ENCODE measurements around the gene FGF13.

FGF13 gene

DNA sequence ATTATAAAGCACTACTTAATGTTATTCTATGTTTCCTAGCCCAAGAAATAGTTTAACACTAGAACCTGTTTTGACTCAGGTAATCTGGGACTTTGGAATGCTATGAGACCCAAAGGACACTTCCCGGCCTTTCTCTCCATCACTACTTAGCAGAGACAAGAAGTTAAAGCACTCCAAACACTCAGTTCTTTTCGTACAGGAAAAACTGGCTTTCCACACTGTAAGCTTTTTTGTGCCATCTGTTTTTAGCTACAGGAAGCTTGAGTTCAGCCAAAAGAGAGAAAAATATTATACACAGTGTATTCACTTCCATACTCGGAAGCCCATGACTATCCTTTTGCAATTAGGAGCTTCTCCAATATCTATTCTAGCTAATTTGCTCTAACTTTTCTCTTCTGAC lies 7.9 kb upstream of the FGF13 start:
- no peak for TF ChIP-seq SIN3A (IDR thresholded peaks at IDR 0.05; ENCODE audit: borderline replicate concordance, insufficient read depth, low read length)
- no peak for TF ChIP-seq POLR2AphosphoS5 (IDR thresholded peaks at IDR 0.05; ENCODE audit: low read depth, low read length)
- TF ChIP-seq REST (IDR thresholded peaks at IDR 0.05; ENCODE audit: insufficient read depth in 1 of 2, low read depth in 2 of 2, low read length in 2 of 2) = no peak
- TF ChIP-seq TAF1 (IDR thresholded peaks at IDR 0.05; ENCODE audit: borderline replicate concordance, insufficient read depth, low read length) = no peak
- TF ChIP-seq FOXP2 (optimal IDR thresholded peaks at IDR 0.05; ENCODE audit: borderline replicate concordance, extremely low read depth, extremely low read length, insufficient read depth) = no peak

DNA sequence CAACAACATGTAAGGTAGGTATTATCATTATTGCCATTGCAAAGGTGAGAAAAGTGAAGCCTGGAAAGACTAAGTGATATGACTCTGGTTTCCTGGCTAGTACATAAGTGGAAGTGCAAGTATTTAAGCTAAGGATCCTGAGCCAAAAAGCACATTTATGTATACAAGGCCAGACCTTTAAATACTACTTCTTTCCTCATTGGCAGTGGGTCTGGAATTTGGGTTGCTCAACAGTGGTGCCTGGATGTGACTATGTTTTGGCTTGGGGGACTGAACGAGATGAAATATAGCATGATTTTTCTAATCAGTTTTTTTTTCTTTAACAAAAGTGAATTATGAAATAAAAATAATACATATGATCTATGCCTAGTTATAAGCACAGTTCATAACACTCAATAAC lies 7.4 kb upstream of the FGF13 start:
- no peak for TF ChIP-seq FOXP2 (optimal IDR thresholded peaks at IDR 0.05; ENCODE audit: borderline replicate concordance, extremely low read depth, extremely low read length, insufficient read depth)
- TF ChIP-seq TAF1 (IDR thresholded peaks at IDR 0.05; ENCODE audit: borderline replicate concordance, insufficient read depth, low read length) = no peak
- TF ChIP-seq REST (IDR thresholded peaks at IDR 0.05; ENCODE audit: insufficient read depth in 1 of 2, low read depth in 2 of 2, low read length in 2 of 2) = no peak
- no peak for TF ChIP-seq SIN3A (IDR thresholded peaks at IDR 0.05; ENCODE audit: borderline replicate concordance, insufficient read depth, low read length)
- TF ChIP-seq POLR2AphosphoS5 (IDR thresholded peaks at IDR 0.05; ENCODE audit: low read depth, low read length) = no peak

DNA sequence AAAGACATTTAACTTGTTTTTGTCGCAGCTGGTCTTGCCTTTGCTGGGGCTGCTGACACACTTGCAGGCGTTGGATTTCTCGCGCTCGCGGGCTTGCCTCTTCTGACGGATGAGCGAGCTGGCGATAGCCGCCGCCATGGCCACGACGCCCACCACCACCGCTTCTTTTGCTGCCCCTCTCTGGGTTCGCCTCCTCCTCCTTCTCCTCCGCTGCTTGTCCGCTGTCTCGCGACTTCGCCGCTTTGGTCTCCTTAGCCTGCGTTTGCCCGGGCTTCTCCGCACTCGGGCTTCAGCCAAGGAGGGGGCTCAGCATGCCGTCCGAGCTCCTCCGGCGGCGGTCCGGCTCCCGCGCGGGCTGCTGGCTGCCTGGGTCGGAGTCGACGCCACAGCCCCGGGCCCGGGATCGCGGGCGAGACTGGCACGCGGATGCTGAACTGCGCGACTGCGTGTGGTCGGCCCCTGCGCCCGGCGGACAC lies 613 bp downstream of the FGF13 start:
- no peak for TF ChIP-seq FOXP2 (optimal IDR thresholded peaks at IDR 0.05; ENCODE audit: borderline replicate concordance, extremely low read depth, extremely low read length, insufficient read depth)

DNA sequence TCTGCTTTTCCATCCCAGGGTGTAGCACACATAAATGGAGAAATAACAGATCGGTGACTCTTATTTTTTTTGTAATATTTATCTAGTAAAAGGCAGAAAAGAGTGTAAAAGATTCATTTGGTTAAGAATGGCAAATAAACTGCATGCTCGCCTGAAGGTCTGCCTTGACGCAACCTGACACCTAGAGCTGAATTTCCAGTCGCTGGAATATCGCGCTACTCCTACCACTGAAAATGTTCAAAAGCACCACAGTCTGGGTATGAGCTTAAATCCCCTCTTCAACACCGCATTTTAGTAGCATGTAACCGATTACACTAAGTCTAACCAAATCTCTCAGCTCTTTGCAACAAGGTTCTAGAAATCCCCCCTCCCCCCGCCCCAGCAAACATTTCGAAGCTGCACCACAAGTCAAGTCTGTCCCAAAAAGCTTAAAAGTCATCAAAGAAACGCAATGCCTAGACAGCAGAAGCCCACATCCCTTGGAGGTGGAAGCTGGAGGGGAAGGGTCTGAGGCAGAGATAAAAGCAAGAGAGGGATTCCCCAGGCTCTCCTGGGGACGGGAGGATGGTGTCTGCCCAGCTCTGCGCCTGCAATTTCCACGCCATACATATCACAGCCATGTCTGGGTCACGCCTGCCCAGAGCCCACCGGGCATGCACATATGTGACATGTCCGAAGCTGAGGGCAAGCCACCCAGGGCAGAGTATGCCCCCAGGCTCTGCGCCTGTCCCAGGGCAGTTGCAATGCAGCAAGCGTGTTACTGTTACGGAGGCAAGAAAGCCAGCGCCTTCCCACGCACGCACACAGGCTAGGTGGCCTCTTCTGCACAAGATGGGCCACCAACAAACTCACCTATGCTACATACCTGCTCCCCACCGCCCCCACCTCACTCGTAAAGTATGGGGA lies 1.4 kb downstream of the FGF13 start:
- no peak for TF ChIP-seq POLR2AphosphoS5 (IDR thresholded peaks at IDR 0.05; ENCODE audit: low read depth, low read length)
- TF ChIP-seq FOXP2 (optimal IDR thresholded peaks at IDR 0.05; ENCODE audit: borderline replicate concordance, extremely low read depth, extremely low read length, insufficient read depth) = no peak
- TF ChIP-seq SIN3A (IDR thresholded peaks at IDR 0.05; ENCODE audit: borderline replicate concordance, insufficient read depth, low read length) = no peak
- no peak for TF ChIP-seq TAF1 (IDR thresholded peaks at IDR 0.05; ENCODE audit: borderline replicate concordance, insufficient read depth, low read length)
- no peak for TF ChIP-seq REST (IDR thresholded peaks at IDR 0.05; ENCODE audit: insufficient read depth in 1 of 2, low read depth in 2 of 2, low read length in 2 of 2)

- TF ChIP-seq FOXP2 (optimal IDR thresholded peaks at IDR 0.05; ENCODE audit: borderline replicate concordance, extremely low read depth, extremely low read length, insufficient read depth) = no peak
- TF ChIP-seq REST (IDR thresholded peaks at IDR 0.05; ENCODE audit: insufficient read depth in 1 of 2, low read depth in 2 of 2, low read length in 2 of 2) = no peak
- no peak for TF ChIP-seq POLR2AphosphoS5 (IDR thresholded peaks at IDR 0.05; ENCODE audit: low read depth, low read length)
- no peak for TF ChIP-seq TAF1 (IDR thresholded peaks at IDR 0.05; ENCODE audit: borderline replicate concordance, insufficient read depth, low read length)
- TF ChIP-seq SIN3A (IDR thresholded peaks at IDR 0.05; ENCODE audit: borderline replicate concordance, insufficient read depth, low read length) = no peak
Observed at GRCh38 chrX:138708268-138708667, 3.2 kb downstream of the FGF13 start.

All from PFSK-1 (cell line).